LNCaP clone FGC (cell line): ENCODE data around the gene RNF214.

Source experiments
- DNase-seq: peaks from one replicate; pipeline ENCODE4 v3.0.0-alpha.2; 2011; ENCODE audit warnings: low read depth
- H3K4me3 ChIP-seq: 2 replicates; pipeline ENCODE4 v1.5.1; 2011; ENCODE audit warnings: mild to moderate bottlenecking, low read depth, low read length, control low read depth
- TF ChIP-seq, protein P1 (sequence below): IDR thresholded peaks from 2 replicates; pipeline ENCODE4 v1.5.1; 2012; ENCODE audit warnings: mild to moderate bottlenecking; ENCODE audit not compliant: control insufficient read depth, insufficient read depth; ENCODE audit errors: extremely low read depth

Gene RNF214

DNA sequence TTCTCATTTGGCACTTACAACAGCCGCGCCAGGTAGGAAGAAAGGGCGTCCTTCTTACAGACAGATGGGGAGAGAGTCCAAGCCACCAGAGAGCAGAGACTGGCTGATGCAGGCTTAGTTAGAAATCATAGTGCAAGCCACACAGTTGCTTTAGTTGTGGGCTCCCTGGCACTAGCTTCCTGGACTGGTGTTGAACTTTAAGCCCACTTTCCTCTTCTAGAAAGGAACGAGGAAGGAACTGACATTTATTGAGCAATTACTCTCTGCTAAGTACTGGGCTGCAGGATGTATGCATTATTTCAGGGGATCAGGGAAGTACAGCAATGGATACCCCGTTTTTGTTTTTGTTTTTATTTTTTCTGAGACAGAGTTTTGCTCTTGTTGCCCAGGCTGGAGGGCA is 80.6 kb downstream of the RNF214 start:
- no peak for DNase-seq
- TF ChIP-seq, protein P1, sequence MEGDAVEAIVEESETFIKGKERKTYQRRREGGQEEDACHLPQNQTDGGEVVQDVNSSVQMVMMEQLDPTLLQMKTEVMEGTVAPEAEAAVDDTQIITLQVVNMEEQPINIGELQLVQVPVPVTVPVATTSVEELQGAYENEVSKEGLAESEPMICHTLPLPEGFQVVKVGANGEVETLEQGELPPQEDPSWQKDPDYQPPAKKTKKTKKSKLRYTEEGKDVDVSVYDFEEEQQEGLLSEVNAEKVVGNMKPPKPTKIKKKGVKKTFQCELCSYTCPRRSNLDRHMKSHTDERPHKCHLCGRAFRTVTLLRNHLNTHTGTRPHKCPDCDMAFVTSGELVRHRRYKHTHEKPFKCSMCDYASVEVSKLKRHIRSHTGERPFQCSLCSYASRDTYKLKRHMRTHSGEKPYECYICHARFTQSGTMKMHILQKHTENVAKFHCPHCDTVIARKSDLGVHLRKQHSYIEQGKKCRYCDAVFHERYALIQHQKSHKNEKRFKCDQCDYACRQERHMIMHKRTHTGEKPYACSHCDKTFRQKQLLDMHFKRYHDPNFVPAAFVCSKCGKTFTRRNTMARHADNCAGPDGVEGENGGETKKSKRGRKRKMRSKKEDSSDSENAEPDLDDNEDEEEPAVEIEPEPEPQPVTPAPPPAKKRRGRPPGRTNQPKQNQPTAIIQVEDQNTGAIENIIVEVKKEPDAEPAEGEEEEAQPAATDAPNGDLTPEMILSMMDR, result no peak

DNA sequence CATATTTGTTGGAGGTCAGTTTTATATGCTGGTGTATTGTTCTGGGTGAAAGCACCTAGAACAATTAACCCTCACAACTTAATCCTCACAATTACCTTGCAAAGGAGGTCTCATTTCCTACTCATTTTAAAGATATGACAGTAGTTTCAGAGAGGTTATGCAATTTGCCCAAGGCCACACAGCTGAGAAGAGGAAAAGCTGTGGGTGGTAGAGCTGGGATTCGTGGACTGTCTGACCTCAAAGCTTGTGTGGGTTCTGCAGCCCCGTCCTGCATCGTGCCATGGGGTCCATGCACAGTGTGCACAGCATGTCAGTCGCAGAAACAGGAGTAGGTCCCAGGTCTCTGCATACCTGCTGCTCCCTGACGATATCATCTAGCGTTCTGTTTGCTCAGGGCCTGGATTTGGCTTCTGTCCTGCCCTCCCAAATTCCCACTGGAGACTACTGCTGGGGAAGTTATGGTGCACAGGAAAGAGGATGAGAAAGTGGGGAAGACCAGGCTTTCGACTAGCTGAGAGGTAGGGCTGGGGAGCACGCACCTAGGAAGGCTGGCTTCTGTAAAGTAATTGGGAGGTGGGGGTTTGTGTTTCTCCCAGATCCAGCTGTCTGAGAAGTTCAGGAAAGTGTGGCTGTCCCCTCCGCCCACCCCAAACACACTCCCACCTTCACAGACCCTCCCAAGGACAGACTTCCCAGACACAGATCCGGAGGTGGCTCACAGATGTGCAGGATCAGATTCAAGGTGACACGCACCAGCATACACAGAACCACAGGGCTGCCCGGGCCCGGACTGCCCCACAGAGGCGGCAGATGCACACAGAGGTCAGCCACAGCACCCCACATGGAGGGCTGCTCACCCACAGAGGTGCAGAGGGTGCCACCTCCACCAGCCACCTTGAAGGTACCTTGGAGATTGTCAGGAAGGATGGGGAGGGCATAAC is 81.6 kb downstream of the RNF214 start:
- TF ChIP-seq, protein P1, result no peak
- peak; percentile 6 for DNase-seq
- no peak overlapping the region for H3K4me3 ChIP-seq

More for the DNA sequence above, 80.6 kb downstream of the RNF214 start:
- no peak overlapping the region for H3K4me3 ChIP-seq

DNA sequence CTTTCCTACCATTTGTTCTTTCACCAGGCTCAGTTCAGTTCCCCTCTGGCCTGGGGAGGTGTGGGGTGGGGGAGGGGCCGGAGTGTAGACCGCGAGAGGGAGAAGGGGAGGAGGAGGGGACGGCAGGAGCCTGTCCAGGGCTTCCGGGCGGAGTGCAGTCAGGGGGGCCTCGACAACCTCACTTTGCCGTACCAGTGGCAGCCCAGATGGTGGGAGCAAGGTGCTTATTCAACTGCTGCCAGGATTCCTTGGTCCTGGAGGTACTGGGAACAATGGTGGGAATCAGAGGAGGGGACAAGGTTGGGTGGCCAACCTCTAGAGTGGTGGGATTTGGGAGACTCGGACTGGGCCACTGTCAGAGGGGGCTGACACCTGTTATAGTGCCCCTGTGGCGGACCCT is 82.4 kb downstream of the RNF214 start:
- TF ChIP-seq, protein P1, result no peak
- no peak for DNase-seq
- H3K4me3 ChIP-seq, result peak overlapping the region; percentile 75

DNA sequence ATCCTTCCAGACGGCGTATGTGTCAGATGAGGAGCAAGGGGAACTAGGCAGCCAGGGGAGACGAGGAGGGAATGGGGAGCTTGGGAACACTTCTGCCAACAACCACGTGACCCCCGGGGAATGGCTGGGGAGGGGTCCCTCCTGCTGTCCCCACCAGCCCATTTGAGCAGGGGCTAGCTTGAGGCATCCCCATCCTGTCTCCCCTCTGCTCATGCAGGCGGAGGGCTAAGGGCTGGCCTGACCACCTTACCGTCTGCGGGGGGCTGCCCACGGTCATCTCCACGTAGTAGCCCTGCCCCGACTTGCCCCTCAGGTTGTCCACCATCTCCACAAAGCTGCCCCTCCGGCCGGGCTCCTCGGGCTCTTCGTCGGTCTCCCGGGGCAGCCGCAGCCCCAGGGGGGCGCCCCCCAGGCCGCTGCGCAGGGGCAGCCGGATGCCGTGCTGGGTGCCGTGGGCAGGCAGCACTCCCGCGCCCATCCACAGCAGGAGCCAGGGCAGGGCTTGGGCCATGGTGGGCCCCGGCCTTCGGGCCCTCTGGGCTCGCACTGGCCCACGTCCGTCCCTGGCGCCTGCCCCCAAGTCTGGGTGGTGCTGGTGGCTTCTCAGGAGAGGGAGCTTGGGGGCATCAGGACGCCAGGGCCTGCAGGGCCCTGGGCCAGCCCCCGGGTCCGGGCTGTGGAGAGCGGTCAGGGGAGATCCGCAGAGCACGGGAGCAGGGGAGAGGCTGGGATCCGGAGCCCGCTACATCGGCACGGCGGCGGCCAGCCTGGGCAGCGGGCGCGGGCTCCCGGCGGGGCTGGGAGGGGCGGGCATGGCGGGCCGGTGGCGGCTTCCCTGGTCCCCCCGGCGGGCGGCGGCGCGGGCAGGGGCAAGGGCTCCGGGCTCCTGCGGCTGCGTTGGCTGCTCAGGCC is 83.1 kb downstream of the RNF214 start:
- peak overlapping the region; percentile 75 for H3K4me3 ChIP-seq
- DNase-seq, result no peak
- TF ChIP-seq, protein P1, result no peak

DNA sequence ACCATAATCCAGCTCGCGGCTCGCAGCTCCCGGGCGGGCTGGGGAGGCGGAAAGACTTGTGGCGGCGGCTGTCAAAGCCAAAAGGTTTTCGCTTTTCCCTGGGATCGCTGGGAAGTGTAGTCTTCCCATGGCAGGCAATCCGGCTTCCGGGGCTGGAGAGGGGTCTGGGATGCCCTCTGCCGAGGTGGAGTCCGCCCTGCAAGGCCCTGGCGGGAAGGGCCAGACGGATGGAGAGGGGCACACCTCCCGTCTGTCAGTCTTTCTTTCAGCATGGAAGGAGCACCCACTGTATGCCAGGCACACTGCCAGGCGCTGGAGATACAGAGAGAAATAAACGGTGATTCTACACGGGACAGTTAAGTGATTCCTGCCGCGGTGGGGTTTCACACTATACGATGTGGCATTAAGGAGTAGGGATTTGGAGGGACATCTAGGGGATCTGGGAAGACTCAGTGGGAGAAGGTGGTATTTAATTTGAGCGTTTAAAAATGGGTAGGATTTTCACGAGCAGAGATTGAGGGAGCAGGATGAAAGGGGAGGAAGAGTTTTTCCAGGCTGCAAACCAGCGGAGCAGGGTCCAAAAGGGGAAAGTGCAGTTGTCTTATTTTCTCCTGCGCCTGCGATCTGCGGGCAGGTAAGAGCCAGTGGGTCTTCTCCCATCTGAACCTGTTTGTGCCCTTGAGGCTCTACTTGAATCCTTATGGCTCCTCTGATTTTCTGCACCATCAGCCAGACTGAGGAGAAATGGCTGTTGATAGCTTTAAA is 83.9 kb downstream of the RNF214 start, which contains the start of gene BACE1:
BACE1 (minus strand) TSS at position 60 of the 765 bp plus-strand sequence. CDS start 461 bp downstream, outside the sequence.
- TF ChIP-seq, protein P1, result peak; percentile 62
- peak within 1 kb of the TSS; percentile 75 for H3K4me3 ChIP-seq
- peak; percentile 25 for DNase-seq

DNA sequence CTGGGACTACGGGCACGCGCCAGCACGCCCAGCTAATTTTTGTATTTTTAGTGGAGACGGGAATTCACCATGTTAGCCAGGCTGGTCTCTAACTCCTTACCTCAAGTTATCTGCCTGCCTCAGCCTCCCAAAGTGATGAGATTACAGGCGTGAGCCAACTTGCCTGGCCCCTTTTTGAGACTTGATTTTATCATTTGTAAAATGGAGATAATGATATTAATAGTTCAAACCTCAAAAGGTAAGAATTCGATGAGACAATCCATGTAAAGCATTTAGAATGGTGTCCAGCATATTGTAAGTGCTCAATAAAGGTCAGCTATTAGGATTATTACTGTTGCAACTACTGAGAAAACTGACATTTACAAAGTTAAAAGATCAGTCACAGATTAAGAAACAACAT is 86.3 kb downstream of the RNF214 start:
- no peak overlapping the region for H3K4me3 ChIP-seq
- DNase-seq, result no peak
- TF ChIP-seq, protein P1, result no peak
